Panc1 (cell line): ENCODE results near the gene UQCRH.

Experiments used
- CTCF ChIP-seq: fragments of 450-650 bp; IDR thresholded peaks from 2 replicates; pipeline ENCODE4 v1.5.1; 2017; ENCODE audit warnings: mild to moderate bottlenecking
- REST ChIP-seq, 2 experiments: IDR thresholded peaks; 2 replicates each; pipeline ENCODE4 v1.6.1; 2011 to 2012; ENCODE audit warnings: low read depth in 2 of 2, control low read depth in 1 of 2, low read length in 1 of 2, mild to moderate bottlenecking in 1 of 2, moderate library complexity in 1 of 2; ENCODE audit not compliant: insufficient read depth in 1 of 2
- SIN3A ChIP-seq: IDR thresholded peaks from 2 replicates; pipeline ENCODE4 v1.6.1; 2012; ENCODE audit warnings: low read depth, mild to moderate bottlenecking, low read length, moderate library complexity, borderline replicate concordance; ENCODE audit not compliant: insufficient read depth

- no peak for TF ChIP-seq CTCF
- TF ChIP-seq SIN3A = no peak
- no peak for TF ChIP-seq REST (IDR thresholded peaks at IDR 0.05; ENCODE audit: insufficient read depth in 1 of 2, low read depth in 2 of 2, low read length in 1 of 2)
These were observed 41.0 kb upstream of the UQCRH start for GRCh38 chr1:46262508-46262907.
